GM21619 (cell line): ENCODE measurements around the gene NDUFA1.
"Not testable (repeated sequence)": the region's sequence is repeated elsewhere in the genome, so short reads cannot be mapped to it uniquely, and the experiment has no call there.

Source experiments
- ATAC-seq: cut with Tn5 transposase; IDR thresholded peaks from one replicate; pipeline ENCODE4 v1.9.1; 2021; ENCODE audit not compliant: unreplicated experiment

NDUFA1 gene

DNA sequence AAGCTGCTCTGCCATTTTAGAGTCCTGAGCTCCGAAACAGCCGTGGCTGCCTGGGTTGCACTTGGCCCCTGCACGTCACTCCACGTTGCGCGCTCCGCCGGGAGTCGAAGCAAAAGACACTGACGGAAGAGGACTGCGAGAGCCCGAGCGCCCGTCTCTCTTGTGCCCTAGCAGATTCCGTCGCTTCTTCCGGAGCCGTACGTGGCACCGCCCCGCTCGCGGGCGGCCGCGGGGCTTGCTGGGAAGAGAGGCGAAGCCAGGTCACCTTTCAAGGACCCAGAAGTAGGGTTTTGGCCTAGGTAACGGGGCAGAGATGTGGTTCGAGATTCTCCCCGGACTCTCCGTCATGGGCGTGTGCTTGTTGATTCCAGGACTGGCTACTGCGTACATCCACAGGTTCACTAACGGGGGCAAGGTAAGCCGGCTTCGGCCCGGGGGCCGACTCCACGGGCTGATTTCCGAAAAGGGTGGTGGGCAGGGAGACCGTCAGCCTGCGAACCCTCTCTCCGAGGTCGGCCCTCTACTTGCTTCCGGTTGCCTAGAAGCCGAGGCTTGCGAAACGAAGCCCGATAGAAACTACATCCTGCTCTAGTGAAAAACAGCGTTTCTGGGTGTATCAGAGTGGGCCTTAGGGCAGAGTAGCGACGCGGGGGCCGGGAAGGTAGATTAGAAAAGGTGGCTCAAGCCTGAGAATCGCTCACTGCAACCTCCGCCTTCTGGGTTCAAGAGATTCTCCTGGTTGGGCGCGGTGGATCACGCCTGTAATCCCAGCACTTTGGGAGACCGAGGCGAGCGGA lies at the start of gene NDUFA1, which contains the start of gene RNF113A:
NDUFA1 (plus strand) TSS at position 234 of the 797 bp plus-strand sequence; CDS start at position 314, 80 bp downstream.
RNF113A (minus strand) TSS at position 135 of the 797 bp plus-strand sequence; CDS start at position 15, 120 bp downstream.
- peak; percentile 92 for ATAC-seq

GRCh38 chrX:119824221-119824620 lies 47.4 kb upstream of the NDUFA1 start:
- not testable (repeated sequence) for ATAC-seq

- ATAC-seq, result no peak
Measured at GRCh38 chrX:119826399-119826959, 45.2 kb upstream of the NDUFA1 start.

GRCh38 chrX:119828446-119828845 lies 43.2 kb upstream of the NDUFA1 start:
- no peak for ATAC-seq

GRCh38 chrX:119833905-119834304 lies 37.7 kb upstream of the NDUFA1 start:
- ATAC-seq, result no peak

DNA sequence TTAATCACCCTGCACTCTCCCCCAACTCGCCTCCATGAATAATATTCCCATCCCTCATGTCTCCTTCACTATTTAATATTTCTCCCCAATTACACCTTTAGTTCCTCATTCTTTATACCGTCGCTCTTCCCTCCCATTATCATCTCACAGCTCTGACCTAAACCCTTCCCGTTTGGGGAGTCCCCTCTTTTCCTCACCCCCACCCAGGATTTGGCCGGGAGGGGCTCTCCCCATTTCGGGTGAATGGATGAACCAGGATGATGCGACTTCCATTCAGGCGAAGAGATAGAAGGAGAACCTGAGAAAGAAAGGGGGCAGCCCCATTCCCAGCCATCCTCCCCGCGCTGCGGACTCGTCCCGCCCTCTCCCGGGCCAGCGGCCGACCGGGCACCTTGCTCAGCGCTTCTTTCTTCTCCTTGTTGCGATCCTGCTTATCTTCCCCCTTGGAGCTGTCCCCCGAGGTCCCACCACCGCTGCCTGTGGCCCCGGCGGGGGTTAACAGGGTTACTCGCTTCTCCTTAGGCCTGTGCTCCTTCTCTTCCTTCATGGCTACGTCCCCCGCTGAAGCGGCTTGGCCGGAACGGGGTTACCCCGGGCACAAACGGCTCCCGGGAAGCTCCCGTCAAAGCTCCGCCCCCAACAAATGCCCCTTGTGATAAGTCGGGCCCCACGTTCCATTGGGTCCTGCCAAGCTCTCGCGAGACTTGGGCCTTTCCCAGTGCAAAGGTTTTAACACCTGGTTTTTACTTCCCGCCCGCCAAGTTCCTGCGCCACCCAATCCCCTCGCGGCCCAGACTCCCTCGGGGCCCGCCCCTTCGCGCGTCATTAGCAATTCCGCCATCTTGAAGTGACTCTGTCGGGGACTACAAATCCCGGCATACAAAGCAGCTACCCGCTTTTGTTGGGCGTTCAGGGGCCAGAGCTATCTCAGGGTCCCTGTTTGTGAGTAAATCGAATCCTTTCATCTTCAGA lies 19.0 kb upstream of the NDUFA1 start, which contains the start of gene UPF3B:
UPF3B (minus strand) TSS at position 582 of the 972 bp plus-strand sequence; CDS start at position 547, 35 bp downstream.
- ATAC-seq, result peak; percentile 96

DNA sequence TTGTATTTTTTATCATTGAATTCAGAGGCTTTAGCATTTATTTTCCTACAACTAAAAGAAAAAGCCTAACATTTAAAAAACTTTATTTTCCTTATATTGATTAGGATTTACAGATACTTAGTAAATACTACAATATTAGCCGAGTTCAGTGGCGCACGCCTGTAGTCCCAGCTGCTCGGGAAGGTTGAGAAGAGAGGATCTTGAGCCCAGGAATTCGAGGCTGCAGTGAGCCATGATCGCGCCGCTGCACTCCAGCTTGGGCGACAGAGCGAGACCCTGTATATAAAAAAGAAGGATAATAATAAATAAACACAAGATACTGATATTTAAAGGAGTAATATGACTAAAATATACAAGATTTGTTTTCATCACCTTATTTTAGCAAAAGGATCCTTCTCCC lies 18.2 kb upstream of the NDUFA1 start:
- no peak for ATAC-seq

DNA sequence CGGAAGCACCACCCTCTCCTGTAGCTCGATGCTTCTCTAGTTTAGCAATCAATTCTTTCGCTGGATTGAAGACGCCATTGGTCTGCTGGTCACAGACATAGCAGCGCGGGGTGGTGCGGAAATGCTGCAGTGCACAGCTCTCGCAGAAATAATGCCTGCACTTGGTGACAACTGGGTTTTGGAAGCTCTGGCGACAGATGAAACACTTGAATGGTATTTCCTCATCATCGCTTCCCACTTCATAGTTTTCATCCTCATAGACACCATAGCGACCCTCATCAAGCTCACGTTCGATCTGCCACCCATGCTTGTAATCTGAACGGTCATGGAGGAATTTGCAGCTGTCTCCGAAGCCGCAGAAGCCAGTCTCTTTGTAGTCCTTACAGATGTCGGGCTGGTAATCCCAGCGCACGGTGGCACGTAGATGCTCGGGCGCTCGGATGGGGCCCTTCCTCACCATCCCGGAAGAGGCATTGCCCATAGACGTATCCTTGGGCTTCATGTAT lies 953 bp upstream of the NDUFA1 start:
- no peak for ATAC-seq

DNA sequence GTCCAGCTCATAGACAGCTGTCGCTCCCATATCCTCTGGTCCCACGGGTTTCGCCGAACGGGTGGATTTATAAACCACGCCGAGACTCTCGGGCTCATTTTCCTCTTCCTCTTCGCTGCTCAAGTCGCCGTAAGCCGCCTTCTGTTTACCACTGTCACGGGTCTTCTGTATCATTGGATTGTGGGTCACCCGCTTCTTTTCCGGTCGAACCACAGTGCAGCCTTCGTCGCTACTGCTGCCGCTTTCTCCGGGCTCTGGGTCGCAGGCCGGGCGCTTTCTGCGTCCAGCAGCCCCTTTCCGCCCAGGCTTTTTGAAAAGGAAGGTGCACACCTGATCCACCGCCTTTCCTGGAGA lies 410 bp upstream of the NDUFA1 start:
- peak; percentile 32 for ATAC-seq

- ATAC-seq, result no peak
Measured at GRCh38 chrX:119878740-119879139, 7.1 kb downstream of the NDUFA1 start.

DNA sequence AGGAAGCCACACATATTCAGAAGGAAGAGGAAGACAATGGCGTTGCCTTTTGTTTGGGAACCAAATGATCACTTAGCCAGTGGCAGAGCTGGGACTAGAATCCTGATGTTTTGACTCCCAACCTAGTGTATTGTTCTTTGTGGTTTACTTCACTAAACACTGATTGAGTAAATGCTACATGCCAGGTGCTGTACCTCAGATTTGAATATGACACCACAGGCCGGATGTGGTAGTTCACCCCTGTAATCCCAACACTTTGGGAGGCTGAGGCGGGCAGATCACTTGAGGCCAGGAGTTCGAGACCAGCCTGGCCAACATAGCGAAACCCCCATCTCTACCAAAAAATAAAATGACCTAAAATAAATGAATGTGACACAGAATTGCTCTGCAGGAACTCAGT lies 8.4 kb downstream of the NDUFA1 start:
- no peak for ATAC-seq

DNA sequence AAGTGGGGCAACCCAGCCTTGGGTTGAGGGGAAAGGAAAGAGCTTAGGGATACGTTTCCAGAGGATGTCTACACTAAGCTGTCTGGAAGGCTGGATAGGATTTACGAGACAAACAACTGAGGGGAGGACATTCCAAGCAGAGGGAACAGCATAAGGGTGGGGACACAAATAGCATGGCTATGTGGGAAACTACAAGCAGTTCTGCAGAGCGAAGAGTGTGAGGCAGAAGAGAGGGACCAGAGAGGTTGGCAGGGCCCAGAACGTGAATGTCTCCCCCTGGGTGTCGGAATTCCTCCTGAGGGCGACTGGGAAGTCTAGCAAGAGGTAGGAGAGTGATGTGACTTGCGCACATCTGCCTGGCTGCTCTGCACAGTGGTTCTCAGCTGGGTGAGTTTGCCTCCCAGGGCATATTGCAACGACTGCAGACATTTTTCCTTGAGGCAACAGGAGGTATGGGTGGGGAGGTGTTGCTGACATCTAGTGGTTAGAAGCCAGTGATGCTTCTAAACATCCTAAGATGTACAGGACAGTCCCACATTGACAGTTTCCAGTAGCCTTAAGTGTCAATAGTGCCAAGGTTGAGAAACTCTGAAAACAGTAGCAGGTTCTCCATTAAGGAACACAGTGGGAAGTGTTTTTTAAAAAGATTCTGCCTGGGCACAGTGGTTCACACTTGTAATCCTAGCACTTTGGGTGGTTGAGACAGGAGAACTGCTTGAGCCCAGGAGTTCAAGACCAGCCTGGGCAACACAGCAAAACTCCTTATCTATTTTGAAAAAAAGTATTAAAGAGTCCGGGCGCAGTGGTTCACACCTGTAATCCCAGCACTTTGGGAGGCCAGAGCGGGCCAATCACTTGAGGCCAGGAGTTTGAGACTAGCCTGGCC lies 9.2 kb downstream of the NDUFA1 start:
- peak; percentile 82 for ATAC-seq

- ATAC-seq, result no peak
Measured at GRCh38 chrX:119885554-119886428, 14.2 kb downstream of the NDUFA1 start.

GRCh38 chrX:119887721-119888425 lies 16.2 kb downstream of the NDUFA1 start:
- peak; percentile 96 for ATAC-seq

- not testable (repeated sequence) for ATAC-seq
Measured at GRCh38 chrX:119890626-119891025, 19.0 kb downstream of the NDUFA1 start.

DNA sequence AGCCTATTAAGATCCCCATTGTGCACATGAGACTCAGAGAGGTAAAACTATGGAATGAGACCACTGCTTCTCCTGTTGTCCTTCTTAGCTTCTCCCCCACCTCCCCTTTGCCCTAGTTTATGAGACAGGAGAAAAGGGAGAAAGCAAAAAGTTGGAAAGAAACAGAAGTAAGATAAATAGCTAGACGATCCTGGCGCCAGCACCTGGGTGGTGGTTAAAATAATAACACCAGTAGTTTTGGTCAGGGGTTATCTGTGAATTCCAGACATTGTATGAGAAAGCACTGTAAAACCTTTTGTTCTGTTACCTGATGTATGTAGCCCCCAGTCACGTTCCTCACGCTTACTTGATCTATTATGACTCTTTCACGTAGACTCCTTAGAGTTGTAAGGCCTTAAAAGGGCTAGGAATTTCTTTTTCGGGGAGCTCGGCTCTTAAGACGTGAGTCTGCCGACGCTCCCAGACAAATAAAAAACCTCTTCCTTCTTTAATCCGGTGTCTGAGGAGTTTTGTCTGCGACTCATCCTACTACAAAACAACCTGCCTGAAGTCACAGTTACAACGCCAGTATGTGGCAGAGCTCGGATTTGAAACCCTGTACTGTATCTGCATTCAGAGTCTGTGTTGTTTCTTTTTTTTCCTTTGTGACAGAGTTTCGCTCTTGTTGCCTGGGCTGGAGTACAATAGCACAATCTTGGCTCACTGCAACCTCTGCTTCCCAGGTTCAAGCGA lies 20.5 kb downstream of the NDUFA1 start:
- ATAC-seq, result not testable (repeated sequence)

DNA sequence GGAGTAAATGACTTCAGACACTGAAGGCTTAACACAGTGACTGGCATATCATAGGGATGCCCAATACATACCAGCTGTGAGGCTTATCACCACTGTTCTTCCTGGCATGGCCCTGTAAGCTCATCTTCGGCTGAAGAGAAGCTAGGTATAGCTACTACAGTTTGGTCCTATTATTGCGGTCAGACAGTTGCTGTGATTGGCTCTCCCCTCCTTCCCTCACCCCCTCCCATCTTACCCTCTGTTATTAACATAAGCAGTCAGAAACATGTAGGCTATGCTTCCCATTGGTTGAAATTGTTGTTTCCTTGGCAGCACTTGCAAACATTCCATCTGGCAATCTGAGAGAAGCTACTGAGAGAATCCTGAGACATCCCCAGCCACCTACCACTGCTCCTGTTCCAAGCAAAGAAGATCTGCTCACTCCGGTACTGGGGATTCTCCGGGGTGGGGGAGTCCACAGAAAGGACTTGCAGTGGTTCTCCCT lies 24.3 kb downstream of the NDUFA1 start, which contains the start of gene AKAP14:
AKAP14 (plus strand) TSS at position 51 of the 484 bp plus-strand sequence. CDS start 7,331 bp downstream, outside the sequence.
- no peak for ATAC-seq
